Mesenteric fat pad (tissue), 1 donor: ENCODE measurements around the gene PRM3. TPM values are rescaled to one million over a fixed set of nuclear protein-coding genes. Genes with fewer than 3 reads are reported as not detected.
"Not testable (repeated sequence)": the region's sequence is repeated elsewhere in the genome, so short reads cannot be mapped to it uniquely, and the experiment has no call there.

Experiments
- DNase-seq: peaks from one replicate; pipeline ENCODE4 v3.0.0-alpha.2; 2020; ENCODE audit warnings: low spot score
- total RNA-seq: library from RNA; stranded (reverse); fragmentation: NEBNext Ultra II Directional; extraction: Animal tissue kit (Norgen Biotek cat#: 25700); gene quantifications from one replicate; pipeline ENCODE4 v1.2.1, GENCODE V29; 2021
- donor health status: DM: yes; HTN: yes; CAD: no.

The PRM3 gene
- total RNA-seq, 1 donor from 2014 or later = not detected

- DNase-seq = no peak
Measured at GRCh38 chr16:11306381-11306780, 33.0 kb upstream of the PRM3 start.

- DNase-seq = no peak
Measured at GRCh38 chr16:11303405-11304138, 30.1 kb upstream of the PRM3 start.

GRCh38 chr16:11302977-11303376 lies 29.5 kb upstream of the PRM3 start:
- DNase-seq = no peak

GRCh38 chr16:11301645-11302501 lies 28.4 kb upstream of the PRM3 start:
- DNase-seq = no peak

- DNase-seq = no peak
Measured at GRCh38 chr16:11300560-11300892, 27.1 kb upstream of the PRM3 start.

- DNase-seq = no peak
Measured at GRCh38 chr16:11299865-11300559, 26.6 kb upstream of the PRM3 start.

GRCh38 chr16:11298950-11299547 lies 25.6 kb upstream of the PRM3 start:
- DNase-seq = not testable (repeated sequence)

GRCh38 chr16:11298143-11298900 lies 24.9 kb upstream of the PRM3 start:
- no peak for DNase-seq

- DNase-seq = no peak
Measured at GRCh38 chr16:11297492-11298142, 24.2 kb upstream of the PRM3 start.

GRCh38 chr16:11296706-11297491 lies 23.5 kb upstream of the PRM3 start:
- no peak for DNase-seq

GRCh38 chr16:11296351-11296705 lies 22.9 kb upstream of the PRM3 start:
- no peak for DNase-seq

- no peak for DNase-seq
Measured at GRCh38 chr16:11295672-11296071, 22.2 kb upstream of the PRM3 start.

GRCh38 chr16:11292076-11292748 lies 18.8 kb upstream of the PRM3 start:
- DNase-seq = no peak

- no peak for DNase-seq
Measured at GRCh38 chr16:11291091-11291703, 17.8 kb upstream of the PRM3 start.

- no peak for DNase-seq
Measured at GRCh38 chr16:11290102-11290893, 16.9 kb upstream of the PRM3 start.

- not testable (repeated sequence) for DNase-seq
Measured at GRCh38 chr16:11289696-11290095, 16.3 kb upstream of the PRM3 start.

- no peak for DNase-seq
Measured at GRCh38 chr16:11289202-11289601, 15.8 kb upstream of the PRM3 start.

GRCh38 chr16:11285842-11286241 lies 12.4 kb upstream of the PRM3 start:
- no peak for DNase-seq
